ENCODE results near the gene KRTAP4-2. TPM values are rescaled to one million over a fixed set of nuclear protein-coding genes. Genes with fewer than 3 reads are reported as not detected.

Gene KRTAP4-2
- total and polyA plus RNA-seq, 11 donors: not detected

- H3K9me3 ChIP-seq: peaks cover 0 to 5% (median 0%) of the 10 kb centered on the region in 12 donors
- H3K4me3 ChIP-seq: no peak overlapping the region
- H3K36me3 ChIP-seq: no peaks in the 10 kb centered on the region
- H3K27ac ChIP-seq: no peak overlapping the region
- DNase-seq: no peak
- peaks cover 0 to 42% (median 3%) of the 10 kb centered on the region in 9 donors for H3K27me3 ChIP-seq
- intact Hi-C loops (cut with DNase I): no loop called here
- TF ChIP-seq CTCF (IDR thresholded peaks at IDR 0.05): no peak
- no peak for TF ChIP-seq POLR2A (IDR thresholded peaks at IDR 0.05)
- WGBS, 4 donors: 51 to 81% (median 69%) methylated on average over 1 of the region's 1 CpG
- no peaks in the 10 kb centered on the region for H3K4me1 ChIP-seq
- no peak for ATAC-seq
Measured at GRCh38 chr17:41215681-41216080, 37.7 kb upstream of the KRTAP4-2 start.

- H3K36me3 ChIP-seq: no peaks in the 10 kb centered on the region
- H3K9me3 ChIP-seq: no peaks in the 10 kb centered on the region
- H3K27ac ChIP-seq: no peak overlapping the region
- intact Hi-C loops (cut with DNase I): no loop called here
- peaks cover 0 to 44% (median 6%) of the 10 kb centered on the region in 9 donors for H3K27me3 ChIP-seq
- no peak overlapping the region for H3K4me3 ChIP-seq
- TF ChIP-seq POLR2A (IDR thresholded peaks at IDR 0.05) (no peak), CTCF (IDR thresholded peaks at IDR 0.05) (no peak)
- no peak for DNase-seq
- no peak for ATAC-seq
- WGBS, 4 donors: 68 to 73% (median 70%) methylated on average over 4 to 7 of the region's 7 CpGs
- H3K4me1 ChIP-seq: no peaks in the 10 kb centered on the region
Measured at GRCh38 chr17:41212524-41213169, 34.6 kb upstream of the KRTAP4-2 start.

GRCh38 chr17:41211845-41212466 lies 33.9 kb upstream of the KRTAP4-2 start:
- Histone ChIP-seq H3K36me3 (no peaks in the 10 kb centered on the region), H3K27ac (no peak overlapping the region), H3K4me1 (no peaks in the 10 kb centered on the region), H3K27me3 (peaks cover 0 to 44% (median 7%) of the 10 kb centered on the region in 9 donors), H3K9me3 (peaks cover 0 to 2% (median 0%) of the 10 kb centered on the region in 12 donors), H3K4me3 (no peak overlapping the region)
- DNase-seq (no peak), ATAC-seq (no peak)
- WGBS, 4 donors: 25 to 58% (median 43%) methylated on average over 1 of the region's 1 CpG
- intact Hi-C loops (cut with DNase I): no loop called here
- TF ChIP-seq CTCF (IDR thresholded peaks at IDR 0.05): no peak
- no peak for TF ChIP-seq POLR2A (IDR thresholded peaks at IDR 0.05)

- H3K27ac ChIP-seq: no peak overlapping the region
- intact Hi-C loops (cut with DNase I): no loop called here
- no peaks in the 10 kb centered on the region for H3K4me1 ChIP-seq
- WGBS, 4 donors: 67 to 75% (median 70%) methylated on average over 5 of the region's 5 CpGs
- ATAC-seq (no peak), DNase-seq (no peak)
- TF ChIP-seq CTCF (IDR thresholded peaks at IDR 0.05) (no peak), POLR2A (IDR thresholded peaks at IDR 0.05) (no peak)
- H3K36me3 ChIP-seq: no peaks in the 10 kb centered on the region
- peaks cover 0 to 12% (median 0%) of the 10 kb centered on the region in 12 donors for H3K9me3 ChIP-seq
- no peak overlapping the region for H3K4me3 ChIP-seq
- H3K27me3 ChIP-seq: no peaks in the 10 kb centered on the region
Measured at GRCh38 chr17:41199421-41200078, 21.5 kb upstream of the KRTAP4-2 start.

All from heart left ventricle (tissue), 16 donors.